WTC11 (cell line): Measurements from ENCODE around the gene ARHGAP40.

Experiments
- CBFB ChIP-seq: sonication (generic); formaldehyde crosslinking; IDR thresholded peaks from 2 replicates; pipeline ENCODE4 v1.8.1; 2022; ENCODE audit warnings: mild to moderate bottlenecking, low read depth, missing genetic modification reagents
- CTCF ChIP-seq: fragments of 200-600 bp; IDR thresholded peaks from 2 replicates; pipeline ENCODE4 v1.8.0; 2022; ENCODE audit warnings: antibody characterized with exemption
- ETV6 ChIP-seq: sonication (generic); formaldehyde crosslinking; IDR thresholded peaks from 2 replicates; pipeline ENCODE4 v1.8.1; 2022; ENCODE audit warnings: mild to moderate bottlenecking, missing genetic modification reagents
- FOXP1 ChIP-seq: sonication (generic); formaldehyde crosslinking; IDR thresholded peaks from 2 replicates; pipeline ENCODE4 v1.8.0; 2022; ENCODE audit warnings: missing genetic modification reagents, mild to moderate bottlenecking, moderate library complexity, borderline replicate concordance
- FOXP4 ChIP-seq: sonication (generic); formaldehyde crosslinking; IDR thresholded peaks from 2 replicates; pipeline ENCODE4 v1.8.0; 2022; ENCODE audit warnings: mild to moderate bottlenecking, missing genetic modification reagents
- GABPB1 ChIP-seq: sonication (generic); formaldehyde crosslinking; IDR thresholded peaks from 2 replicates; pipeline ENCODE4 v1.8.1; 2023; ENCODE audit warnings: mild to moderate bottlenecking, missing genetic modification reagents
- IRF1 ChIP-seq: sonication (generic); formaldehyde crosslinking; IDR thresholded peaks from 2 replicates; pipeline ENCODE4 v1.8.0; 2023; ENCODE audit warnings: missing genetic modification reagents
- NR1H2 ChIP-seq: sonication (generic); formaldehyde crosslinking; IDR thresholded peaks from 2 replicates; pipeline ENCODE4 v1.9.0; 2021; ENCODE audit warnings: mild to moderate bottlenecking, moderate library complexity, missing genetic modification reagents
- USF1 ChIP-seq: sonication (generic); formaldehyde crosslinking; IDR thresholded peaks from 2 replicates; pipeline ENCODE4 v1.8.0; 2022; ENCODE audit warnings: mild to moderate bottlenecking, missing genetic modification reagents
- USF2 ChIP-seq: sonication (generic); formaldehyde crosslinking; IDR thresholded peaks from 2 replicates; pipeline ENCODE4 v1.8.1; 2023; ENCODE audit warnings: mild to moderate bottlenecking, missing genetic modification reagents, moderate library complexity
- ZBTB43 ChIP-seq: sonication (generic); formaldehyde crosslinking; IDR thresholded peaks from 2 replicates; pipeline ENCODE4 v1.8.1; 2023; ENCODE audit warnings: mild to moderate bottlenecking, missing genetic modification reagents
- ZNF232 ChIP-seq: sonication (generic); formaldehyde crosslinking; IDR thresholded peaks from 2 replicates; pipeline ENCODE4 v1.8.0; 2022; ENCODE audit warnings: mild to moderate bottlenecking, missing genetic modification reagents
- ZNF416 ChIP-seq: fragments of 250-450 bp; sonication (Bioruptor Pico); IDR thresholded peaks from 2 replicates; pipeline ENCODE4 v1.9.0; 2021; ENCODE audit warnings: mild to moderate bottlenecking, inconsistent platforms
- ZNF423 ChIP-seq: fragments of 250-450 bp; sonication (Bioruptor Pico); IDR thresholded peaks from 2 replicates; pipeline ENCODE4 v2.1.2; 2022; ENCODE audit warnings: mild to moderate bottlenecking, moderate library complexity

- TF ChIP-seq CTCF (no peak), USF2 (CRISPR knock-in tag) (no peak), CBFB (CRISPR knock-in tag) (no peak), ZNF232 (no peak), ZBTB43 (CRISPR knock-in tag) (no peak), USF1 (CRISPR knock-in tag) (no peak), FOXP1 (CRISPR knock-in tag) (no peak), ETV6 (CRISPR knock-in tag) (no peak), NR1H2 (CRISPR knock-in tag) (no peak), ZNF423 (CRISPR knock-in tag) (no peak), ZNF416 (no peak), GABPB1 (no peak), FOXP4 (no peak), IRF1 (CRISPR knock-in tag) (no peak)
Observed at GRCh38 chr20:38650010-38650409, 48.4 kb downstream of the ARHGAP40 start.
